ENCODE measurements around the gene CPNE7. TPM values are rescaled to one million over a fixed set of nuclear protein-coding genes. Genes with fewer than 3 reads are reported as not detected.

CPNE7 gene
- total and polyA plus RNA-seq, 2 of the 13 experiments (the other 11 are each of a cell fraction or from before 2014, with no cell fraction given) = 0.59 TPM; not detected in 1

DNA sequence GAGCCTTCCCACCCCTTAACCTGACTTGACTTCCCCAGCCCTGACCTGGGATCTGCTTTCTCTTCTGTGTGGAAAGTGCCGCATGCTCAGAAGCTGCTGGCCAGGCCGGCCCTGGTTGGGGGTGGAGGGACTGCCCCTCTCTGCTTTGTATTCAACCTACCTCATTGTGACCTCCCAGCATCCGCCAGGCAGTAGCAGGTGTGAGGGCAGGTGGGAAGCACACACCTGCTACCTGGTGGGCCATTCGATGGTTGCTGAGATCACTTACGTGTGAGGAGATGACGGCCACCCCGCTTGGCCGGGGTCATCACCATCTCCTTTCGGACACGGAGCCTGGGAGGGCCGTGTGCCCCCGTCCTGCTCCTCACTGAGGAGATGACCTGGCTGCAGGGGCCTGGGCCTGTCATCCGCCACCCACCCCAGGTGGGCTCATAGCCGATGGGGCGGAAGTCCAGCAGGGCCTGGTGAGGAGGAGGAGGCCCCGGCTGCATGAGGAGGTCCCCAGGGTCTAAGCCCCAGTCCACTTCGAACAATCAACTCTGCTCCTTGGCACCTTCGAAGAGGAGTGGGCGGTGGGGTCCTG, 7.1 kb downstream of the CPNE7 start:
- Histone ChIP-seq H2AFZ (ENCODE audit: low read length) (no peak overlapping the region), H3K9me3 (ENCODE audit: low read length) (no peaks in the 10 kb centered on the region), H4K20me1 (ENCODE audit: insufficient read depth, low read length) (no peaks in the 10 kb centered on the region), H3K9ac (ENCODE audit: insufficient read depth, low read depth, low read length) (peak overlapping the region; percentile 53), H3K79me2 (ENCODE audit: insufficient read depth, low read length) (no peaks in the 10 kb centered on the region), H3K4me1 (ENCODE audit: insufficient read depth, low read length) (peaks cover 39% of the 10 kb centered on the region), H3K4me2 (ENCODE audit: low read depth, low read length) (peak overlapping the region; percentile 76), H3K36me3 (replicated peaks in 1 of 2; ENCODE audit: control insufficient read depth in 1 of 2, insufficient read depth in 2 of 2, low read length in 2 of 2) (no peaks in the 10 kb centered on the region), H3K27me3 (ENCODE audit: control insufficient read depth in 1 of 2, insufficient read depth in 2 of 2, low read length in 2 of 2) (peaks cover 0 to 27% of the 10 kb centered on the region in 2 experiments; a peak in 3 of 5 replicates), H3K27ac (ENCODE audit: extremely low read length, insufficient read depth, low read length) (no peak overlapping the region), H3K4me3 (replicated peaks in 1 of 3; ENCODE audit: insufficient read depth in 1 of 3, low read depth in 2 of 3, low read length in 3 of 3) (peak overlapping the region; percentile 6 to 60 (median 29); a peak in 4 of 6 replicates)
- no peak for DNase-seq (ENCODE audit: low spot score)
- WGBS (ENCODE audit: low lambda C conversion rate) = 75% methylated on average over 19 of the region's 19 CpGs
- POLR2A ChIA-PET = interaction anchor here (1.0 to 2.2 kb wide), 4 partner anchors 10 to 23 kb away, joined by 3 to 10 read pairs (median 6); no protein-coding TSS in a partner anchor
- in situ Hi-C loops (cut with HindIII; ENCODE audit: extremely low pct_ligation_motif_present, low pct_unique_long_range_greater_than_20kb) (no loop called here), intact Hi-C loops (cut with micrococcal nuclease; ENCODE audit: unreplicated experiment) (no loop called here)
- FAIRE-seq = no peak
- CTCF ChIA-PET (ENCODE audit: low intra/inter-chr PET ratio, low total read pairs) = no interaction called here
- BruUV-seq (replicated peaks) = no TSS peak
- ATAC-seq = peak; percentile 2; the same call in 2 of the 3 replicates
- TF ChIP-seq, protein P1, sequence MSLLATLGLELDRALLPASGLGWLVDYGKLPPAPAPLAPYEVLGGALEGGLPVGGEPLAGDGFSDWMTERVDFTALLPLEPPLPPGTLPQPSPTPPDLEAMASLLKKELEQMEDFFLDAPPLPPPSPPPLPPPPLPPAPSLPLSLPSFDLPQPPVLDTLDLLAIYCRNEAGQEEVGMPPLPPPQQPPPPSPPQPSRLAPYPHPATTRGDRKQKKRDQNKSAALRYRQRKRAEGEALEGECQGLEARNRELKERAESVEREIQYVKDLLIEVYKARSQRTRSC (CRISPR knock-in tag; IDR thresholded peaks at IDR 0.05; ENCODE audit: low read depth) = 0 out of 2 replicates have a peak, but pooled peaks have one; percentile 44
- TF ChIP-seq, protein P2, sequence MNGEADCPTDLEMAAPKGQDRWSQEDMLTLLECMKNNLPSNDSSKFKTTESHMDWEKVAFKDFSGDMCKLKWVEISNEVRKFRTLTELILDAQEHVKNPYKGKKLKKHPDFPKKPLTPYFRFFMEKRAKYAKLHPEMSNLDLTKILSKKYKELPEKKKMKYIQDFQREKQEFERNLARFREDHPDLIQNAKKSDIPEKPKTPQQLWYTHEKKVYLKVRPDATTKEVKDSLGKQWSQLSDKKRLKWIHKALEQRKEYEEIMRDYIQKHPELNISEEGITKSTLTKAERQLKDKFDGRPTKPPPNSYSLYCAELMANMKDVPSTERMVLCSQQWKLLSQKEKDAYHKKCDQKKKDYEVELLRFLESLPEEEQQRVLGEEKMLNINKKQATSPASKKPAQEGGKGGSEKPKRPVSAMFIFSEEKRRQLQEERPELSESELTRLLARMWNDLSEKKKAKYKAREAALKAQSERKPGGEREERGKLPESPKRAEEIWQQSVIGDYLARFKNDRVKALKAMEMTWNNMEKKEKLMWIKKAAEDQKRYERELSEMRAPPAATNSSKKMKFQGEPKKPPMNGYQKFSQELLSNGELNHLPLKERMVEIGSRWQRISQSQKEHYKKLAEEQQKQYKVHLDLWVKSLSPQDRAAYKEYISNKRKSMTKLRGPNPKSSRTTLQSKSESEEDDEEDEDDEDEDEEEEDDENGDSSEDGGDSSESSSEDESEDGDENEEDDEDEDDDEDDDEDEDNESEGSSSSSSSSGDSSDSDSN (CRISPR knock-in tag; IDR thresholded peaks at IDR 0.05) = 0 out of 2 replicates have a peak, but pooled peaks have one; percentile 13
- TF ChIP-seq ZBTB1 (CRISPR knock-in tag; IDR thresholded peaks at IDR 0.05; ENCODE audit: borderline replicate concordance) = 0 out of 2 replicates have a peak, but pooled peaks have one; percentile 51
- TF ChIP-seq AHR (CRISPR knock-in tag; IDR thresholded peaks at IDR 0.05) = no peak
- TF ChIP-seq MIXL1 (CRISPR knock-in tag; IDR thresholded peaks at IDR 0.05) = no peak
- peak; percentile 77; the same call in 1 of the 2 replicates for TF ChIP-seq ZBTB38 (CRISPR knock-in tag; IDR thresholded peaks at IDR 0.05)
- TF ChIP-seq MED13 (CRISPR knock-in tag; IDR thresholded peaks at IDR 0.05) = no peak
- TF ChIP-seq, protein P3, sequence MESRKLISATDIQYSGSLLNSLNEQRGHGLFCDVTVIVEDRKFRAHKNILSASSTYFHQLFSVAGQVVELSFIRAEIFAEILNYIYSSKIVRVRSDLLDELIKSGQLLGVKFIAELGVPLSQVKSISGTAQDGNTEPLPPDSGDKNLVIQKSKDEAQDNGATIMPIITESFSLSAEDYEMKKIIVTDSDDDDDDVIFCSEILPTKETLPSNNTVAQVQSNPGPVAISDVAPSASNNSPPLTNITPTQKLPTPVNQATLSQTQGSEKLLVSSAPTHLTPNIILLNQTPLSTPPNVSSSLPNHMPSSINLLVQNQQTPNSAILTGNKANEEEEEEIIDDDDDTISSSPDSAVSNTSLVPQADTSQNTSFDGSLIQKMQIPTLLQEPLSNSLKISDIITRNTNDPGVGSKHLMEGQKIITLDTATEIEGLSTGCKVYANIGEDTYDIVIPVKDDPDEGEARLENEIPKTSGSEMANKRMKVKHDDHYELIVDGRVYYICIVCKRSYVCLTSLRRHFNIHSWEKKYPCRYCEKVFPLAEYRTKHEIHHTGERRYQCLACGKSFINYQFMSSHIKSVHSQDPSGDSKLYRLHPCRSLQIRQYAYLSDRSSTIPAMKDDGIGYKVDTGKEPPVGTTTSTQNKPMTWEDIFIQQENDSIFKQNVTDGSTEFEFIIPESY (CRISPR knock-in tag; IDR thresholded peaks at IDR 0.05) = peak; percentile 54; the same call in 1 of the 2 replicates
- TF ChIP-seq ZNF546 (CRISPR knock-in tag; conservative IDR thresholded peaks at IDR 0.05) = no peak
- no peak for TF ChIP-seq ZBTB7A (CRISPR knock-in tag; IDR thresholded peaks at IDR 0.05)
- TF ChIP-seq, protein P4, sequence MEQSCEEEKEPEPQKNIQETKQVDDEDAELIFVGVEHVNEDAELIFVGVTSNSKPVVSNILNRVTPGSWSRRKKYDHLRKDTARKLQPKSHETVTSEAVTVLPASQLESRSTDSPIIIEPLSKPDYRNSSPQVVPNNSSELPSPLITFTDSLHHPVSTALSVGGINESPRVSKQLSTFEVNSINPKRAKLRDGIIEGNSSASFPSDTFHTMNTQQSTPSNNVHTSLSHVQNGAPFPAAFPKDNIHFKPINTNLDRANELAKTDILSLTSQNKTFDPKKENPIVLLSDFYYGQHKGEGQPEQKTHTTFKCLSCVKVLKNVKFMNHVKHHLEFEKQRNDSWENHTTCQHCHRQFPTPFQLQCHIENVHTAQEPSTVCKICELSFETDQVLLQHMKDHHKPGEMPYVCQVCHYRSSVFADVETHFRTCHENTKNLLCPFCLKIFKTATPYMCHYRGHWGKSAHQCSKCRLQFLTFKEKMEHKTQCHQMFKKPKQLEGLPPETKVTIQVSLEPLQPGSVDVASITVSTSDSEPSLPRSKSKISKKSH (CRISPR knock-in tag; IDR thresholded peaks at IDR 0.05; ENCODE audit: borderline replicate concordance) = 0 out of 2 replicates have a peak, but pooled peaks have one; percentile 48
- 0 out of 2 replicates have a peak, but pooled peaks have one; percentile 53 for TF ChIP-seq ZFYVE20 (CRISPR knock-in tag; IDR thresholded peaks at IDR 0.05; ENCODE audit: borderline replicate concordance, low read depth)
- TF ChIP-seq IKZF1 (IDR thresholded peaks at IDR 0.05) = no peak
- no peak for TF ChIP-seq FOSL2 (CRISPR knock-in tag; IDR thresholded peaks at IDR 0.05)
- TF ChIP-seq ZNF510 (CRISPR knock-in tag; IDR thresholded peaks at IDR 0.05; ENCODE audit: low read depth) = no peak
- no peak for TF ChIP-seq ZSCAN9 (CRISPR knock-in tag; IDR thresholded peaks at IDR 0.05; ENCODE audit: borderline replicate concordance)
- no peak for TF ChIP-seq ELF1 (CRISPR knock-in tag; IDR thresholded peaks at IDR 0.05)

Measured in HepG2 (cell line).